Inflammatory macrophage (primary cell): Measurements from ENCODE around the gene ERBIN.
"Not testable (repeated sequence)": the region's sequence is repeated elsewhere in the genome, so short reads cannot be mapped to it uniquely, and the experiment has no call there.

ENCODE experiments used
- DNase-seq, 2 donors: peaks; one replicate each; pipeline ENCODE4 v3.0.0-alpha.2; 2020 to 2022
- total RNA-seq, 18 experiments: gene quantifications; one replicate each; lab custom pipeline; 2026; ENCODE audit warnings: mixed read lengths in 6 of 18, inconsistent platforms in 2 of 18; lab: John Stamatoyannopoulos, UW

ERBIN gene, protein sequence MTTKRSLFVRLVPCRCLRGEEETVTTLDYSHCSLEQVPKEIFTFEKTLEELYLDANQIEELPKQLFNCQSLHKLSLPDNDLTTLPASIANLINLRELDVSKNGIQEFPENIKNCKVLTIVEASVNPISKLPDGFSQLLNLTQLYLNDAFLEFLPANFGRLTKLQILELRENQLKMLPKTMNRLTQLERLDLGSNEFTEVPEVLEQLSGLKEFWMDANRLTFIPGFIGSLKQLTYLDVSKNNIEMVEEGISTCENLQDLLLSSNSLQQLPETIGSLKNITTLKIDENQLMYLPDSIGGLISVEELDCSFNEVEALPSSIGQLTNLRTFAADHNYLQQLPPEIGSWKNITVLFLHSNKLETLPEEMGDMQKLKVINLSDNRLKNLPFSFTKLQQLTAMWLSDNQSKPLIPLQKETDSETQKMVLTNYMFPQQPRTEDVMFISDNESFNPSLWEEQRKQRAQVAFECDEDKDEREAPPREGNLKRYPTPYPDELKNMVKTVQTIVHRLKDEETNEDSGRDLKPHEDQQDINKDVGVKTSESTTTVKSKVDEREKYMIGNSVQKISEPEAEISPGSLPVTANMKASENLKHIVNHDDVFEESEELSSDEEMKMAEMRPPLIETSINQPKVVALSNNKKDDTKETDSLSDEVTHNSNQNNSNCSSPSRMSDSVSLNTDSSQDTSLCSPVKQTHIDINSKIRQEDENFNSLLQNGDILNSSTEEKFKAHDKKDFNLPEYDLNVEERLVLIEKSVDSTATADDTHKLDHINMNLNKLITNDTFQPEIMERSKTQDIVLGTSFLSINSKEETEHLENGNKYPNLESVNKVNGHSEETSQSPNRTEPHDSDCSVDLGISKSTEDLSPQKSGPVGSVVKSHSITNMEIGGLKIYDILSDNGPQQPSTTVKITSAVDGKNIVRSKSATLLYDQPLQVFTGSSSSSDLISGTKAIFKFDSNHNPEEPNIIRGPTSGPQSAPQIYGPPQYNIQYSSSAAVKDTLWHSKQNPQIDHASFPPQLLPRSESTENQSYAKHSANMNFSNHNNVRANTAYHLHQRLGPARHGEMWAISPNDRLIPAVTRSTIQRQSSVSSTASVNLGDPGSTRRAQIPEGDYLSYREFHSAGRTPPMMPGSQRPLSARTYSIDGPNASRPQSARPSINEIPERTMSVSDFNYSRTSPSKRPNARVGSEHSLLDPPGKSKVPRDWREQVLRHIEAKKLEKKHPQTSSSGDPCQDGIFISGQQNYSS (N-terminal part only)
- total RNA-seq: 130 to 327 (median 228) reads per million in 18 experiments

GRCh38 chr5:65926276-65926783 lies at the start of gene ERBIN:
Gene ERBIN, plus strand, starts transcription at chr5:65926575. Its CDS starts 66,144 bp downstream, at chr5:65992719.
- peak; percentile 94 to 95 for DNase-seq

DNA sequence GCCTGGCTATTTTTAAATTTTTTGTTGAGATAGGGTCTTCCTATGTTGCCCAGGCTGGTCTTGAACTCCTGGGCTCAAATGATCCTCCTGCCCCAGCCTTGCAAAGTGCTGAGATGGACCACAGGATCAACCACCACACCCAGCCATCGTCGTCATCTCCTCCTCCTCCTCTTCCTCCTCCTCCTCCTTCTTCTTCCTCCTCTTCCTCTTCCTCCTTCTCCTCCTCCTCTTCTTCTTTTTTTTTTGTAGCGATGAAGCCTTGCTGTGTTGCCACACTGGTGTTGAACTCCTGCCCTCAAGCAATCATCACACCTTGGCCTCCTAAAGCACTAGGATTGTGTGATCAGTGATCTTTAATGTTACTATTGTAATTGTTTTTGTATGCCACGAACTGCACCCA lies 49.4 kb upstream of the ERBIN start:
- peak in 1 of 2 donors; percentile 12 for DNase-seq

DNA sequence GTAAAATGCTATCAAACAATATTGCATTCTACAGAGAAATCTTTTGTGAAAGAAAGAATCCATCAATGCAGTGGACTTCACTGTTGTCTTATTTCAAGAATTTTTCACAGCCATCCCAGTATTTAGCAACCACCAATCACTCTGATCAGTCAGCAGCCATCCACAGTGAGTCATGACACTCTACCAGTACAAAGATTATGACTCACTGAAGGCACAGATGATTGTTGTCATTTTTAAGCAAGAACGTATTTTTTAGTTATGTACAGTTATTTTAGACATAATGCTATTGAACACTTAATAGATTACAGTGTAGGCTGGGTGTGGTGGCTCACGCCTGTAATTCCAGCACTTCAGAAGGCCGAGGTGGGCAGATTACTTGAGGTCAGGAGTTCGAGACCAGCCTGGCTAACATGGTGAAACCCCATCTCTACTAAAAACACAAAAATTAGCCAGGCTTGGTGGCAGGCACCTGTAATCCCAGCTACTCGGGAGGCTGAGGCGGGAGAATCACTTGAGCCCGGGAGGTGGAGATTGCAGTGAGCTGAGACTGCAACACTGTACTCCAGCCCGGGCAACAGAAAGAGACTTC lies 46.6 kb upstream of the ERBIN start:
- peak; percentile 28 to 55 for DNase-seq

DNA sequence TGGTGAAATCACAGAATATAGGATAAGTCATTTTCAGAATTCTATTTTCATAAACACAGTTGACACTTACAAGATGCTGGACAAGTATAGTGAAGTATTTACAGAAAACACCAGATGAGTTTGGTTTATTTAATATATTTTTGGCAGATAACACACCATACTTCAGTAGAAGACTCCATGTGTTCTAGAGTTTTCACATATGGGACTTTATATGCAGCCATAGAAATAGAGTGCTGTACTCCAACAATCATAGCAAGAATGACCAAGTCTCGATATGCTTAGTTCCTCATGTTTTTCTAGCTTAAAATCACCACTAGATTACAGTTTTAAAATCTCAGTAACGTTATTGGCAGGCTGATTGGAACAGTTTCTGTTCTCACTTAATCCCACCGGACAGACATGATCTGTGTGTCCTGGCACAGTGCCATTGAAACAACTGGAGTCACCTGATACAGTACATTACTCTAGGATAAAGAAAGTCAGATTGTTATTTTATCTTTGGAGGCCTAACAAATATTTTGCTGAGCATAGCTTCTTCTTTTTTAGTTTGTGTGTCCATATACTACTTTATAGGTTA lies 45.8 kb upstream of the ERBIN start:
- no peak for DNase-seq

- DNase-seq: no peak
Observed at GRCh38 chr5:65882278-65882677, 44.1 kb upstream of the ERBIN start.

- DNase-seq: no peak
Observed at GRCh38 chr5:65883461-65883860, 42.9 kb upstream of the ERBIN start.

GRCh38 chr5:65886387-65886786 lies 40.0 kb upstream of the ERBIN start:
- DNase-seq: no peak

DNA sequence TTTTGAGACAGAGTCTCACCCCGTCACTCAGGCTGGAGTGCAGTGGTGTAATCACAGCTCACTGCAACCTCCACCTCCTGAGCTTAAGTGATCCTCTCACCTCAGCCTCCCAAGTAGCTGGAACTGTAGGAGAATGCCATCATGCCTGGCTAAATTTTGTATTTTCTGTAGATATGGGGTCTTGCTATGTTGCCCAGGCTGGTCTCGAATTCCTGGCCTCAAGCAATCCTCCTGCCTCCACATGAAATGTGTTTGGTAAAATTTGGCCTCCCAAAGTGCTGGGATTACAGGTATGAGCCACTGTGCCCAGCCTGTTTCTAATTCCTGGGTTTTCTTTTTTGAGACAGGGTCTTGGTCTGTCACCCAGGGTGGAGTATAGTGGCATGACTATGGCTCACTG lies 34.4 kb upstream of the ERBIN start:
- not testable (repeated sequence) for DNase-seq

- no peak for DNase-seq
Observed at GRCh38 chr5:65892801-65893200, 33.6 kb upstream of the ERBIN start.

DNA sequence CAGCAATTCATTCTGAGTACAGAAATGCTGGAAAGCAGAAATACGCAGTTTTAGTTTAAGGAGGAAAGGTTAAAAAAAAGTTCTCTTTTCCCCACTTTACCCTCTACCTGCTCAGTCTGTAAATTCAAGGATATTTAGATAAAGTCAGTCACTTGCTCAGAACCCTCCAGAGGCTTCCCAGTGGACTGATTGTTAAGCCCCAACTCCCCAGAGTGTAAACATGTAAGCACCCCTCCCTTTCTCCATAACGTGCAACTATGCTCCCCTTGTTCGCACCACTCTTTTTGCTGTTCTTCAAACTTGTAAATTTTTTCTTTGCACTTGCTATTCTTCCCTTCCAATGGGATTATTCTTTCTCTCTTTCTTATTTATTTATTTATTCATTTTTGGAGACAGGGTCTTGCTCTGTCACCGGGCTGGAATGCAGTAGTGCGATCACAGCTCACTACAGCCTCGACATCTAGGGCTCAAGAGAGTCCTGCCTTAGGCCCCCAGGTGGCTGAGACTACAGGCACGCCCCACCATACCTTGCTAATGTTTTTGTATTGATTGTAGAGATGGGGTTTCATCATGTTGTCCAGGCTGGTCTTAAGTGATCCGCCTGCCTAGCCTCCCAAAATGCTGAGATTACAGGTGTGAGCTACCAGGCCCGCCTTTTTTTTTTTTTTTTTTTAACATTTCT lies 32.5 kb upstream of the ERBIN start:
- no peak for DNase-seq

DNA sequence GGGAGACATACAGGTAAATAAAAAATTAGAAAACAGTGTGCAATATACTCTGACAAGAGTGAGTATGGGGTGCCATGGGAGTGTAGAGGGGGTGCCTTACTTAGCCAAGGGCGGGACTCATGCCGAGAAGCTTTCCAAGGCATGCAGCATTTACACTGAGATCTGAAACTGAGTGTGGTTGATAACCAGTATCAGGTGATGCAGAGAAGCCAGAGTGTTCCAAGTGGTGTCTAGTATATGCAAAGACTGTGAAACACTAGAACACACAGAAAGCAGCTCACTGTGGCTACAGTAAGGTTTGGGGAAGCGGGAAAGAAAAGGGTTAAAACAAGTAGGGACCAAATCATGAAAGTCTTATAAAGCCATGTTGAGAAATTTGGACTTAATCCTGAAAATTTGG lies 30.5 kb upstream of the ERBIN start:
- DNase-seq: no peak

- DNase-seq: no peak
Observed at GRCh38 chr5:65900746-65901145, 25.6 kb upstream of the ERBIN start.

DNA sequence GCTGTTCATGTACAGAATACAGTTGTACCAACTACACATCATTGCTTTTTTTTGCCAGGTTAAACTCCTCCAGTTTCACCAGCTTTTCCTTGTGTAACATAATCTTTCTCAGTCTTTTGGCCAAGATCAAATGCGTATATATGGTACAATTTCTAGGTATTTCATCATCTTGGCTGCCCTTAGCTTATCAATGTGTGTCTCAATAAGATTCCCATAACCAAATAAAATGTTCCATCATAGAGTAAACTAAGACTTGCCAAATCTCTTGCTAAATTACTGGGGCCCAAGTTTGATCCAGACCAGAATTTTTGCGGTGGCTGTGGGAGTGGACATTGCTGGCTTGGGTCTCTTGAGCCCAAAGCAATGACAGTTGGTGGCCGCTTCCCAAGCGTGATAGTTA lies 24.3 kb upstream of the ERBIN start:
- no peak for DNase-seq

- no peak for DNase-seq
Observed at GRCh38 chr5:65903581-65903980, 22.8 kb upstream of the ERBIN start.

GRCh38 chr5:65906256-65906655 lies 20.1 kb upstream of the ERBIN start:
- DNase-seq: no peak

GRCh38 chr5:65907135-65907534 lies 19.2 kb upstream of the ERBIN start:
- no peak for DNase-seq

DNA sequence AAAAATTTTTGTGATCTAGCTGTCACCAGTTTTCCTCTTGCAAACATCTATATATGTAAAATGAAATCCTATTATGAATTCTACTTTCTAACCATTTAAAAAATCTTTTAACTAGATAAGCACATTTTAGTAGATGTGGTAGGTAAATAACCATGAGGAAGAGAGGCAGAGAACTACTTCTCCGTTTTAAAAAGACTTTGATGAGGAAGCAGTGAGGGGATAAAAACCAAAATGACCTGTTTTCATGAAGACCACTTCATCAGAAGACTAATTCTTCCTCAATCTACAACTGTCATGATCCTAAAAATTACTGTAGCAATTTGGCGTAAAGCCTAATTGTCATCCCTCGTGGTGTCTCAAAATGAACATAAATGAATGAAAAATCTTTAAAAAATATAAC lies 15.7 kb upstream of the ERBIN start:
- DNase-seq: no peak

- no peak for DNase-seq
Observed at GRCh38 chr5:65912311-65912710, 14.1 kb upstream of the ERBIN start.

DNA sequence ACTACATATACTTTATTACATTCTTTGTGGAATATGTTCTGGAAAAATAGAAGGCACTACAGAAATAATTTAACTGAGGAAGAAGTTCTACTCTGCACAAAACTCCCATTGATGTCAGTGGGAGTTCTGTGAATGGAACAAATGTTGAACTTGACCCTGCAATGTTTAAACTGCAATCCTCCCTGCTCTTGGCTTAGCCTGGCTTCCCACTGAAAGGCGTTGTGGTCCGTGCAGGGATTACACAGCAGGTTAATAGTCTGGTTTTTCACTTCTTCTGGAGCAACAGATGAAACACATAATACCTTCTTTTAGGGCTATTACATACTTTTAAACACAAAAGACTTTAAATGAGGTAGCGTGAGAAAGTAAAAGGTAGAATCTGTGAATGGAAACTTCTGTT lies 12.9 kb upstream of the ERBIN start:
- DNase-seq: no peak

DNA sequence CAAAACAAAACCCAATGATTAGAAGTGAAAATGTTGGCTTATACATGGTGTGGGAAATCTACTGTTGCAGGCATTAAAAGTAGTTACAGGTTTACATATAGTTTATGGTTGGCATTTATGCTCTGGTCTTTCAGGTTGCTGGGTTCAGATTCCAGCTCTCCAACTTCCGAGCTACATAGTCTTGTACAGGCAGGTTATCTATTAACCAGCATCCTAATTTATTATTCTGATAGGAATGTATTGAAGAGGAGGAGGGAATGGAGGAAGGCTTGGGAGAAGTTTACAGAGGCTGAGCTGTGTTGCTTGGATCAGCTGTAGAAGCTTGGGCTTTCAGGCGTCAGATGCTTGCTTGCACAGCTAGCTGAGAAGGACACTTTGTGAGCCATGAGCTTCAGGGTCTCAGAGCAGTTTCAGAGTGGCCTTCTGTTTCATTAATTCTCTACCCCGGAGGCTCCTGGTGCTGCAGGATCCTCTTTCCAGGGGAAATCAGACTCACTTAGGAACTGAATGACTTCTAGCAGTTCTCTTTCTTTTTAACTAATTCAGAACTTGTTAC lies 11.7 kb upstream of the ERBIN start:
- no peak for DNase-seq

- not testable (repeated sequence) for DNase-seq
Observed at GRCh38 chr5:65915661-65916060, 10.7 kb upstream of the ERBIN start.
